AG04450 (cell line): ENCODE data around the gene GTSE1. TPM values are rescaled to one million over a fixed set of nuclear protein-coding genes. Genes with fewer than 3 reads are reported as not detected.

Source experiments
- CTCF ChIA-PET: fragments of 300-600, 350-600 bp; formaldehyde crosslinking; extraction: SDS; loops from one replicate; lab custom pipeline; 2022; ENCODE audit warnings: antibody characterized with exemption, inconsistent platforms; lab: Charles Lee
- POLR2A ChIA-PET: fragments of 350-600 bp; formaldehyde crosslinking; extraction: SDS; loops from one replicate; lab custom pipeline; 2021; ENCODE audit warnings: antibody characterized with exemption, inconsistent platforms; lab: Yijun Ruan, JAX
- DNase-seq: peaks from one replicate; pipeline ENCODE4 v3.0.0-alpha.2; 2011; ENCODE audit warnings: low read depth, low spot score
- H3K27ac ChIP-seq: one replicate; pipeline ENCODE4 v1.5.1; 2012; ENCODE audit warnings: low read depth, low read length, control low read depth
- H3K27me3 ChIP-seq: one replicate; pipeline ENCODE4 v1.6.0; 2012; ENCODE audit warnings: low read length; ENCODE audit not compliant: control insufficient read depth, insufficient read depth
- H3K4me3 ChIP-seq: 2 replicates; pipeline ENCODE4 v1.5.1; 2011; ENCODE audit warnings: mild to moderate bottlenecking, low read depth, low read length, control low read depth
- H3K9me3 ChIP-seq: 2 replicates; pipeline ENCODE4 v1.5.1; 2012; ENCODE audit warnings: low read length; ENCODE audit not compliant: control insufficient read depth, insufficient read depth
- CTCF ChIP-seq: IDR thresholded peaks from 2 replicates; pipeline ENCODE4 v1.5.1; 2011; ENCODE audit warnings: low read depth, low read length, control low read depth, inconsistent platforms
- polyA plus RNA-seq: library from polyadenylated mRNA; depleted of rRNA; stranded (reverse); fragments of >200 nt; gene quantifications from 2 replicates; pipeline ENCODE4 v1.2.3, GENCODE V29; 2011

GTSE1 gene
- polyA plus RNA-seq, 1 experiment, result 4.0 TPM

GRCh38 chr22:46339956-46340355, 43.3 kb downstream of the GTSE1 start:
- no peak for DNase-seq
- H3K27me3 ChIP-seq, result no peaks in the 10 kb centered on the region
- ChIA-PET POLR2A (interaction anchor here (0.6 kb wide), 1 partner anchor 203 kb away, joined by 3 read pairs; no protein-coding TSS in a partner anchor), CTCF (interaction anchor here (1.1 kb wide), 1 partner anchor 27 kb away, joined by 5 read pairs; no protein-coding TSS in a partner anchor)
- no peak for TF ChIP-seq CTCF
- H3K4me3 ChIP-seq, result no peak overlapping the region
- H3K27ac ChIP-seq, result no peak overlapping the region
- H3K9me3 ChIP-seq, result no peaks in the 10 kb centered on the region; the same call in 1 of the 2 replicates

- Histone ChIP-seq H3K27me3 (no peaks in the 10 kb centered on the region), H3K9me3 (no peaks in the 10 kb centered on the region; the same call in 1 of the 2 replicates), H3K4me3 (no peak overlapping the region), H3K27ac (no peak overlapping the region)
- POLR2A ChIA-PET, result no interaction called here
- CTCF ChIA-PET, result interaction anchor here (0.7 to 1.1 kb wide), 2 partner anchors 27 to 462 kb away, joined by 3 to 5 read pairs; no protein-coding TSS in a partner anchor
- no peak for TF ChIP-seq CTCF
- no peak for DNase-seq
Observed at GRCh38 chr22:46340676-46341075, 44.0 kb downstream of the GTSE1 start.

- H3K9me3 ChIP-seq, result no peaks in the 10 kb centered on the region
- DNase-seq, result no peak
- no peak for TF ChIP-seq CTCF
- CTCF ChIA-PET, result no interaction called here
- no peaks in the 10 kb centered on the region for H3K27me3 ChIP-seq
- H3K4me3 ChIP-seq, result no peak overlapping the region
- POLR2A ChIA-PET, result no interaction called here
- H3K27ac ChIP-seq, result no peak overlapping the region
Observed at GRCh38 chr22:46346680-46347405, 50.2 kb downstream of the GTSE1 start.

- CTCF ChIA-PET, result no interaction called here
- DNase-seq, result no peak
- POLR2A ChIA-PET, result no interaction called here
- Histone ChIP-seq H3K27me3 (no peaks in the 10 kb centered on the region), H3K27ac (no peak overlapping the region), H3K9me3 (no peaks in the 10 kb centered on the region), H3K4me3 (no peak overlapping the region)
- no peak for TF ChIP-seq CTCF
Observed at GRCh38 chr22:46347646-46348045, 51.0 kb downstream of the GTSE1 start.

- no peak for TF ChIP-seq CTCF
- no peaks in the 10 kb centered on the region for H3K27me3 ChIP-seq
- no peaks in the 10 kb centered on the region for H3K9me3 ChIP-seq
- POLR2A ChIA-PET, result no interaction called here
- DNase-seq, result no peak
- CTCF ChIA-PET, result no interaction called here
- no peak overlapping the region for H3K4me3 ChIP-seq
- no peak overlapping the region for H3K27ac ChIP-seq
Observed at GRCh38 chr22:46348099-46348695, 51.5 kb downstream of the GTSE1 start.
